Cardiac fibroblast (primary cell): Measurements from ENCODE around the gene TST.

Experiments
- DNase-seq, 2 donors: peaks; one replicate each; pipeline versions ENCODE4 v3.0.0 to v3.0.0-alpha.2; 2010; ENCODE audit warnings: low read depth in 2 of 2
- H3K4me3 ChIP-seq, 2 donors: replicated peaks in 1 of 2; 1 replicate in 1 of 2; 2 replicates in 1 of 2; pipeline ENCODE4 v1.5.1; 2011; ENCODE audit warnings: low read depth in 2 of 2, low read length in 2 of 2, mild to moderate bottlenecking in 2 of 2, moderate library complexity in 1 of 2
- TF ChIP-seq, protein P1 (sequence below): IDR thresholded peaks from one replicate; pipeline ENCODE4 v1.5.1; 2011; ENCODE audit warnings: low read depth, mild to moderate bottlenecking, low read length, inconsistent platforms

Gene TST

DNA sequence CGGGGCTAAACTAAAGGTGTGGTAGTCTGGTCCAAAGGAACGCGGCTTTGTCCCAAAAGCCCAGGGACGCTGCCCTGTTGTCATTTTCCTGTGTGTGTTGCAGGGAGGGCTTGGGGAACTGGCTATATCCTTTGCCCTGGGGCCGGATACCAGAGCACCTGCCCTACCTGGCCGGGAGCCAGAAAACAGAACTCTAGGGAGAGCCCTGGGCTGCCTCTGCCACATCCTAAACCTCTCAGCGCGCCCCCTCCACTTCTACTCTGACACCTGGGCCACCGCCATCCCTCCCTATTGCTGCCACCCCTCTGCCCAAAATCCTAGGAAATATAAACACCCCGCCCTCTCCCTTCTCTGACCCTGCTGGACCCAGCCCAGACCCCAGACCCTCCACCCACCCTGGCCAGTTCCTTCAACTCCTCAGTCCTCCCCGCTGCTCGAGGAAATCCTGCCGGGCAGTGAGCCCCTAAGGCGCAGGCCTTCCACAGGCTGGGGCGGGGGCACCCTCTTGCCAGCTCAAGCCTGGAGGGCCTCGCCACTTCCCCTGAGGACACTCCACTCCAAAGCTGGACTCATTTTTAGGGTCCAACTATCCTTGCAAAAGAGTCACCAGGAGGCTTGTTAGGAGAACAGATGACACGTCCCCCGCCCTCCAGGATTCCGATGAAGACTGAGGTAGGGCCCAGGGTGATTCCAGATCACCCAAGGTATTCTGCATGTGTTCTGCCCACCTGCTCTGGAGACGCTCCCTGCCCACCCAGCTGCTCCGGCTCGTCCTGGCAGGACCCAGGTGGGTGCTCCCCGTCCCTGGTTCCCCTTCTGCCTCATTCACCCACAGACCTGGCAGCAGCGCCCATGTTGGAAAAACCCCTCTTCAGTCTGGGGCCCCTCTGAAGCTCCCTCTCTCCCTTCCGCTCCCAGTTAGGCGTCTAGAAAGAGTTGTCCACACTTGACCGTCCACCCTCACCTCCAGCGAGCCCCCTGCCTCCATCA, 44.5 kb upstream of the TST start:
- TF ChIP-seq, protein P1, sequence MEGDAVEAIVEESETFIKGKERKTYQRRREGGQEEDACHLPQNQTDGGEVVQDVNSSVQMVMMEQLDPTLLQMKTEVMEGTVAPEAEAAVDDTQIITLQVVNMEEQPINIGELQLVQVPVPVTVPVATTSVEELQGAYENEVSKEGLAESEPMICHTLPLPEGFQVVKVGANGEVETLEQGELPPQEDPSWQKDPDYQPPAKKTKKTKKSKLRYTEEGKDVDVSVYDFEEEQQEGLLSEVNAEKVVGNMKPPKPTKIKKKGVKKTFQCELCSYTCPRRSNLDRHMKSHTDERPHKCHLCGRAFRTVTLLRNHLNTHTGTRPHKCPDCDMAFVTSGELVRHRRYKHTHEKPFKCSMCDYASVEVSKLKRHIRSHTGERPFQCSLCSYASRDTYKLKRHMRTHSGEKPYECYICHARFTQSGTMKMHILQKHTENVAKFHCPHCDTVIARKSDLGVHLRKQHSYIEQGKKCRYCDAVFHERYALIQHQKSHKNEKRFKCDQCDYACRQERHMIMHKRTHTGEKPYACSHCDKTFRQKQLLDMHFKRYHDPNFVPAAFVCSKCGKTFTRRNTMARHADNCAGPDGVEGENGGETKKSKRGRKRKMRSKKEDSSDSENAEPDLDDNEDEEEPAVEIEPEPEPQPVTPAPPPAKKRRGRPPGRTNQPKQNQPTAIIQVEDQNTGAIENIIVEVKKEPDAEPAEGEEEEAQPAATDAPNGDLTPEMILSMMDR: no peak
- no peak overlapping the region for H3K4me3 ChIP-seq
- no peak for DNase-seq

DNA sequence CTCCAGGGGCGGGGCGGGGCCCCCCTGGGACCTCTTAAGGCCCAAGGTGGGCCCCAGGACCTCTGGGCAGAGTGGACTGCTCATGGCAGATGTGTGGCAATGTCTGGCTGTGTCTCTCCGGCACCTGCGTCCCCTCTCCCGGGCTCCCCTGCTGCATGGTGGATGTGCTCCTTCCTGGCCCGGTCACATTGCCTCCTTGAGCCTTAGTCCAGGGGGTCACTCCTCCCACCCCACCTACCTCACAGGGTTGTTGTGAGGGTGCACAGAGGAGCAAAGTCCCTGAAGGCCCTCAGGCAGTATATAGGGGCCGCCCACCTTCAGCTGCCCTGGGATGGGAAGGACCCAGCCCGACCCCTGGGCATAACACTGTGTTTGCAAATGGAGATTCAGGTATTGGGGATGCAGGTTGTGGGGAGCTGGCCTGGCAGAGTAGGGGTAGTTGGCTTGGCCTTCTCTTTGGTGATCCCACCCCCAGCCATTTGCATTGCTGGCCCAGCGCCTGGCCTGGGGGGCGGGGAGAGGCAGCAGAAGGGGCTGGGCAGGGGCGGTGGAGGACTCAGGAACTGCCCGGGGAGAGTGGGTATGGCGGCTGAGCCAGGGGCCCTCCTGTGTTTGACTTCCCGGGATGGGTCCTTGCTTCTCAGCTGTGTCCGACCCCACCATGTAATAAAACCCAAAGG, 43.6 kb upstream of the TST start:
- TF ChIP-seq, protein P1: no peak
- no peak overlapping the region for H3K4me3 ChIP-seq
- no peak for DNase-seq

- no peak overlapping the region for H3K4me3 ChIP-seq
- TF ChIP-seq, protein P1: no peak
- no peak for DNase-seq
These were observed 43.1 kb upstream of the TST start for GRCh38 chr22:37062376-37062675.

- DNase-seq: no peak
- TF ChIP-seq, protein P1: no peak
- H3K4me3 ChIP-seq: no peak overlapping the region
These were observed 42.5 kb upstream of the TST start for GRCh38 chr22:37061611-37062375.

DNA sequence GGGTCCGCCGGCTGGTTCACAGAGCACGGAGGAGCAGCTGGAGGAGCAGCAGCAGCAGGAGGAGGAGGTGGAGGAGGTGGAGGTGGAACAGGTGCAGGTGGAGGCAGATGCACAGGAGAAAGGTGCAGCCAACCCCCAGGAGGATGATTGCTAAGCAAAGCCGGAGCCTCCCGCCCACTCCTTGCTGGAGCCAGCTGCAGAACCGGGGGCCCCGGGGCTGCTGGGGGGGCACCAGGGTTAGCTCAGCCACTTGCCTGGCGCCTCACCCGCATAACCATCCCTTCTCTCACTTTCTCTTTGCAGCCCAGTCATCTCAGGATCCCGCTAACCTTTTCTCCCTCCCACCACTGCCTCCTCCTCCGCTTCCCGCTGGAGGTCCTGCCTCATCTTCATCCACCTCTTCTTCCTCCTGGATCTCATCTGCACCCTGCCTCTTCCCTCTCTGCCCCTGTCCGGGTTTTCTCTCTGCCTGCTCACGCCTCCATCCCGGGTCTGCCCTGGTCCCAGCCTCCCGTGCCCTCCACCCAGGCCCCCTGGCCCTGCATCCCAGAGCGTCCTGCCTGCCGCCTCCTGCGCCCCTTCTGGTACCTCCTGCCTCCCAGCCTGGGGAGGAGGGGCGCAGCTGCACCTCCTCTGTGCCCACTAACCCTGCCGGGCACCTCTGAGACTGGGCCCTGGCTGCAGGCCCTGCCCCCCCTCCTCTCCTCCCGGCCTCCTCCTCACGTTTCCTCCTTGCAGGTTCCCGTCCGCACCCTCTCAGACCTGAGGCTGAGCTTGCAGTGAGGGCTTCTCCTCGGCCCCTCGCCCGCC, 41.8 kb upstream of the TST start:
- TF ChIP-seq, protein P1: no peak
- no peak overlapping the region for H3K4me3 ChIP-seq
- DNase-seq: no peak

DNA sequence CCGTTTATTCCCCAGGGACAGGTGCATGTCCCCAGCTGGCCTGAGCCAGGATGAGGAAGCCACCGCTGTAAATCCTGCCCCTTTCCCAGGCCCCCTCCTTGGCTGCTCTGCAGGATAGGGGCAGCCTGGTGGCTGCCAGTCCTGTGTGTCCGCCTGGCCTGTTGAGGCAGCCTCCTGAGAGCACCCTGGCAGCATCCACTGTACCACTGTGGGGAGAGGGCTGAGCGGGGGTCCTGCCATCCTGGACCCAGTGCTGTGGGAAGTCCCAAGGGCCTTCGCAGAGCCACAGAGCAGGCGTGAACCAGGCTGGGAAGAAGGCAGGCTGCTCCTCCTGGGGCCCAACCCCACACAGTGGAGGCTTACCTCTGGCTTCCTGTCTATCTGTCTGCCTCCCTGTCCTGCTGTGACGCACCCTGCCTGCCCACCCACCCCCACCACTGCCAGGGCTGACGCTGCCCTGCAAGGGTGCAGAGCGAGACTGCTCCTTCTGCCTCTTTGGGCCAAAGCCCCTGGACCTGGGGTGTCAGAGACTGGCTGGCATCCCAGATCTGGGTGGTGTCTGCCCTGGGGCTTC, 40.7 kb upstream of the TST start:
- no peak overlapping the region for H3K4me3 ChIP-seq
- no peak for DNase-seq
- TF ChIP-seq, protein P1: no peak
